Stimulated activated CD8-positive, alpha-beta memory T cell treated with anti-CD3 and anti-CD28 coated beads, Interleukin-2, amount 100 ng/mL, for 48 hours (primary cell): ENCODE results near the gene VASN.

Source experiments
- DNase-seq, 2 donors: peaks; one replicate each; pipeline ENCODE4 v3.0.0-alpha.2; 2020; ENCODE audit warnings: low read depth in 2 of 2

VASN gene

DNA sequence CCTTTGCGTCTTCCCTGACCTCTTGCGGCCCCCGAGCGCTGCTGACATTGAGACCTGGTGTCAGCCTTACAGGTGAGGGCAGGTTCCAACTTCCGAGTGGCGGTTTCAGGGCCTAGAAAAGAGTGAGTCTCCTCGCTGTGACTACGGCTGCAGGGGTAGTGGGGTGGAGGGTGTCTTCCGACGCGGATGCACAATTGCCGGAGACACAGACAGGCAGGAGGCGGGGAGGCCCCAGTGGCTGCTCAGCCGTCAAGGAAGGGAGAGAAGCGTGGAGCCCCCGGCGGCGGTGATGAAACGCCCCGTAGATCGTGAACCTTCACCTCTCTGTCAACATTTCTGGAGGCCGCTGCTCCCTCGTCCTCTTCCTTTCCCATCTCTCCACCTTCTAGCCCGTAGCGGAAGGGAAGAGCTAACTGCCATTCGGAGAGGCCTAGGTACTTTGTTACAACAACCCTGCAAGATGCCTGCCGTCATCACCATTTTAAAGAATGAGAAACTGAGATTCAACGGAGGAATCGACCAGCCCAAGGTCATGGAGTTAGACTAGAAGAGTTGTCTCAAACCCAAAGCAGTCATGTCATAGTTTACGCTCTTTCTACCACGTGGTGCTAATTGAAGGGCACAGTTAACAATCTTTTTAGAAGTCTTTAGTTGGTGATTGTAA is 54.5 kb downstream of the VASN start:
- no peak for DNase-seq

DNA sequence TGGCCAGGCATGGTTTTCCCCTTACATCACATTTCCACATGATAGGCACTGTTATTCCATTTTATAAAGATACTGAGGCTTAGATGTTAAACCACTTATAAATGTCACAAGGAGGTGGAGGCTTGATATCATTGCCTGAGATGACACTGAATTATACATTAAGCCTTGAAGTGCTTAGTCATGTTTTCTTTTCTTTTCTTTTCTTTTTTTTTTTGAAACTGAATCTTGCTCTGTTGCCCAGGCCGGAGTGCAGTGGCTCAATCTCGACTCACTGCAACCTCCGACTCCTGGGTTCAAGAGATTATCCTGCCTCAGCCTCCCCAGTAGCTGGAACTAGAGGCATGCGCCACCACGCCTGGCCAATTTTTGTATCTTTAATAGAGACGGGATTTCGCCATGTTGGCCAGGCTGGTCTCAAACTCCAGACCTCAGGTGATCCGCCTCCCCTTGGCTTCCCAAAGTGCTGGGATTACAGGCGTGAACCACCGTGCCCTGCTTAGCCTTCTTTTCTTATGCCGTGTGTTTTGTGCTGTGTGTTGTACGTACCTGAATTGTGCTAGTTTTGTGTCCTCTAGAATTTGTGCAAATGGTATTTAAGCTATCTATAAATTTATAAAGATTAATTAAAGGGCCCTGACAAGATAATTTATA is 55.2 kb downstream of the VASN start:
- DNase-seq = no peak

DNA sequence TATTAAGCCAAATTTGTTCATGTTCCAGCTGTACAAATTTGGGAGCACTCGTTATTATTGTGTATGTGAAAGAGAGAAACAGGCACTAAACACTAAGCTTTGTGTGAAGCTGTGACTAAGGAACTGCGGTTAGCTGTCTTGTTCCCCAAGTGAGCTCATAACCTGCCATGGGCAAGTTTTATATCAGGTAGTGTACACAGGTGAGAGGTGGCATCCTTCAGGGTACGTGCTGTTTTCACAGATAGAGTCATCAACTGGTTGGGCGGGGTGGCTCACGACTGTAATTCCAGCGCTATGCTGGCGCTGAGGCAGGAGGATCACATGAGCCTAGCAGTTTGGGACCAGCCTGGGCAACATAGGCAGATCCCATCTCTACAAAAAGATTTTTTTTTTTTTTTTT is 56.9 kb downstream of the VASN start:
- DNase-seq = no peak

- DNase-seq = no peak
These were observed 59.4 kb downstream of the VASN start for GRCh38 chr16:4431023-4431422.
